Kidney (tissue), 14 donors: Measurements from ENCODE around the gene ANXA1. TPM values are rescaled to one million over a fixed set of nuclear protein-coding genes. Genes with fewer than 3 reads are reported as not detected.

Experiments
- DNase-seq, 5 donors: peaks; one replicate each; pipeline ENCODE4 v3.0.0-alpha.2; 2013 to 2020
- FAIRE-seq: peaks from 2 replicates; lab custom pipeline; 2012; peaks lifted over from hg19 to GRCh38; lab: Jason Lieb, UNC
- H3K27ac ChIP-seq, 2 donors: one replicate each; pipeline ENCODE4 v1.7.0; 2013; ENCODE audit warnings: low read depth in 2 of 2, low read length in 2 of 2, inconsistent platforms in 1 of 2
- H3K27me3 ChIP-seq: one replicate; pipeline ENCODE4 v1.7.1; 2013; ENCODE audit warnings: low read length, inconsistent platforms; ENCODE audit not compliant: control insufficient read depth, insufficient read depth
- H3K36me3 ChIP-seq, 3 donors: one replicate each; pipeline versions ENCODE4 v1.7.0 to v1.7.1; 2013; ENCODE audit warnings: low read length in 3 of 3, control low read depth in 1 of 3, inconsistent platforms in 1 of 3; ENCODE audit not compliant: insufficient read depth in 3 of 3, control insufficient read depth in 2 of 3
- H3K4me1 ChIP-seq, 3 donors: one replicate each; pipeline versions ENCODE4 v1.7.0 to v1.7.1; 2013; ENCODE audit warnings: low read length in 3 of 3, inconsistent platforms in 1 of 3, low read depth in 1 of 3; ENCODE audit not compliant: control insufficient read depth in 2 of 3, insufficient read depth in 2 of 3
- H3K4me3 ChIP-seq, 3 donors: one replicate each; pipeline versions ENCODE4 v1.7.0 to v1.8.1; 2013; ENCODE audit warnings: low read length in 3 of 3, control low read depth in 1 of 3, inconsistent platforms in 1 of 3
- H3K9ac ChIP-seq, 3 donors: one replicate each; pipeline versions ENCODE4 v1.7.0 to v1.7.1; 2013; ENCODE audit warnings: low read length in 3 of 3, control low read depth in 1 of 3, inconsistent platforms in 1 of 3
- H3K9me3 ChIP-seq, 3 donors: one replicate each; pipeline versions ENCODE4 v1.7.0 to v1.7.1; 2013; ENCODE audit warnings: low read length in 3 of 3, control low read depth in 1 of 3, inconsistent platforms in 1 of 3; ENCODE audit not compliant: control insufficient read depth in 2 of 3, insufficient read depth in 1 of 3
- CTCF ChIP-seq: IDR thresholded peaks from 3 replicates; pipeline ENCODE4 v1.5.1; 2012; ENCODE audit warnings: mild to moderate bottlenecking, moderate library complexity, borderline replicate concordance; ENCODE audit not compliant: insufficient read depth; ENCODE audit errors: extremely low read depth
- intact Hi-C: fragments of 100-400 bp; cut with DNase I; formaldehyde crosslinking; loops from one replicate; pipeline ENCODE4 v1.11.1; 2022
- polyA plus RNA-seq: library from polyadenylated mRNA; stranded (reverse); fragments of 350-450 nt; fragmentation: Illumina TruSeq; extraction: RNeasy Lipid Tissue Mini Kit (QIAGEN cat#74804); gene quantifications from one replicate; pipeline ENCODE4 v1.2.3, GENCODE V29; 2014; ENCODE audit warnings: low read depth, low replicate concordance; ENCODE audit not compliant: insufficient read depth
- total RNA-seq: library from RNA; stranded (reverse); fragmentation: NEBNext Ultra II Directional; extraction: Animal tissue kit (Norgen Biotek cat#: 25700); gene quantifications from one replicate; pipeline ENCODE4 v1.2.1, GENCODE V29; 2021
- donor health status: control.
- donor health status: control.
- donor health status: control.
- donor health status: control.
- donor health status: control.
- donor health status: DM: yes; HTN: yes; CAD: no.
- donor health status: Normal renal cell carcinoma (clear cell type).

ANXA1 gene
- total and polyA plus RNA-seq, 2 donors from 2014 or later: 65.2 to 250 TPM

- DNase-seq (no peak), FAIRE-seq (no peak)
- peaks cover 0 to 7% (median 0%) of the 10 kb centered on the region in 3 donors for H3K4me1 ChIP-seq
- no peaks in the 10 kb centered on the region for H3K27me3 ChIP-seq
- H3K9ac ChIP-seq: no peak overlapping the region
- no peak overlapping the region for H3K4me3 ChIP-seq
- no peaks in the 10 kb centered on the region for H3K9me3 ChIP-seq
- TF ChIP-seq CTCF: no peak
- H3K27ac ChIP-seq: no peak overlapping the region
- H3K36me3 ChIP-seq: no peaks in the 10 kb centered on the region
- intact Hi-C loops: no loop called here
These were observed 5.4 kb upstream of the ANXA1 start for GRCh38 chr9:73146111-73146815.

- no peak for DNase-seq
- Histone ChIP-seq H3K27me3 (no peaks in the 10 kb centered on the region), H3K36me3 (no peaks in the 10 kb centered on the region), H3K27ac (no peak overlapping the region), H3K4me1 (peaks cover 0 to 2% (median 0%) of the 10 kb centered on the region in 3 donors), H3K4me3 (no peak overlapping the region), H3K9me3 (no peaks in the 10 kb centered on the region), H3K9ac (no peak overlapping the region)
- intact Hi-C loops: no loop called here
- FAIRE-seq: no peak
- TF ChIP-seq CTCF: no peak
These were observed 3.2 kb upstream of the ANXA1 start for GRCh38 chr9:73148447-73148937.

DNA sequence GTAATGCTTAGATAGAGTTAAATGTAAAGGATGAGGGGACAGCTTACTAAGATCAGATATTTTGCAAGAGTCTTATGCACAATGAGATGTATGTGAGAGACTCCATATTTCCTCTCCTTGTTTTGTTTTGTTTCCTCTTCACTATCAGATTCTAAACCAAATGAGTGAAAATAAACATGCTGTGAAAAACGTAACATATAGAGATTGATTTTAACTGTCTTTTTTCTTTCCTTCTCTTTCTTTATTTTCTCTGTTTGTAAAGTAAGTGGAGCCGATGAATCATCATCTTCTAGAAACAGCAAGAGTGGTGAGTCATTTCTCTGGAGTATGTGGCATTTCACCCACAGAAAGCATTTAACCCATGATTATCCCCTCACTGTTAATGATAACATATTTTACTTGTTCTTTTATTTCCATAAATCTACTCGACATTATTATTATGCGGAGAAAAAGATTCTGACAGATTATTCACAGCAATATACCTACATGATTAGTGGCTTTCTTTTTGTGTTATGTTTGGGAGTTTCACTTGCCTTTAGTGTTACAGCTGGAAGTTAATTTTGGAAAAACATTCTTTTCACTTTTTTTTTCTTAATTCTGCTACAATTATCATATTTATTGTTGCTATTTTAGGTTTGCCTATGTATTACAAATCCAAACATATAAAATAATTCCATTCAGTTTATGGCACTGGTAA, 2.1 kb upstream of the ANXA1 start:
- Histone ChIP-seq H3K9me3 (no peaks in the 10 kb centered on the region), H3K27me3 (no peaks in the 10 kb centered on the region), H3K9ac (no peak overlapping the region), H3K4me3 (no peak overlapping the region), H3K4me1 (peaks cover 0 to 3% (median 0%) of the 10 kb centered on the region in 3 donors), H3K36me3 (no peaks in the 10 kb centered on the region), H3K27ac (no peak overlapping the region)
- intact Hi-C loops: no loop called here
- peak; percentile 87 for FAIRE-seq
- DNase-seq: peak in 1 of 5 donors; percentile 35
- no peak for TF ChIP-seq CTCF
